ENCODE results near the gene MYO19.

The MYO19 gene

DNA sequence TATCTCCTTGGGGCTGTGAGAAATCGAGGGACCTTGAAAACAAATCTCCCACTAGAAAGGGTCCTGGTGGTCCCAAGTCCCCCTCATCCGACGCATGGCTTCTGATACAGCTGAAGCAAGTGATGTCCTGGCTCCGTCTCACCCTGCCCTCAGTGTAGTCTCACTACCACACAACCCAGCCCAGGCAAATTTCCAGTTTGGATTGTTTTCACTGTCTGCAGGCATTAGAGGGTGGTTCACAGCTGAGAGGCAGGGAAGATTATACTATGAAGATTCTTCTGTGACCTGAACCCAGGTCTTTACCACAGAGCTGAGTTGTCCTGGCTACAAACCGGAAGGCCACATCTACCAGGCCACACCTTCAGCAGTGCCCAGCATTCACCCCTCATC, 30.5 kb downstream of the MYO19 start:
- no peak for TF ChIP-seq EZH2phosphoT487 (IDR thresholded peaks at IDR 0.05; ENCODE audit: low read depth)
- TF ChIP-seq, protein P1, sequence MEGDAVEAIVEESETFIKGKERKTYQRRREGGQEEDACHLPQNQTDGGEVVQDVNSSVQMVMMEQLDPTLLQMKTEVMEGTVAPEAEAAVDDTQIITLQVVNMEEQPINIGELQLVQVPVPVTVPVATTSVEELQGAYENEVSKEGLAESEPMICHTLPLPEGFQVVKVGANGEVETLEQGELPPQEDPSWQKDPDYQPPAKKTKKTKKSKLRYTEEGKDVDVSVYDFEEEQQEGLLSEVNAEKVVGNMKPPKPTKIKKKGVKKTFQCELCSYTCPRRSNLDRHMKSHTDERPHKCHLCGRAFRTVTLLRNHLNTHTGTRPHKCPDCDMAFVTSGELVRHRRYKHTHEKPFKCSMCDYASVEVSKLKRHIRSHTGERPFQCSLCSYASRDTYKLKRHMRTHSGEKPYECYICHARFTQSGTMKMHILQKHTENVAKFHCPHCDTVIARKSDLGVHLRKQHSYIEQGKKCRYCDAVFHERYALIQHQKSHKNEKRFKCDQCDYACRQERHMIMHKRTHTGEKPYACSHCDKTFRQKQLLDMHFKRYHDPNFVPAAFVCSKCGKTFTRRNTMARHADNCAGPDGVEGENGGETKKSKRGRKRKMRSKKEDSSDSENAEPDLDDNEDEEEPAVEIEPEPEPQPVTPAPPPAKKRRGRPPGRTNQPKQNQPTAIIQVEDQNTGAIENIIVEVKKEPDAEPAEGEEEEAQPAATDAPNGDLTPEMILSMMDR (IDR thresholded peaks at IDR 0.05; ENCODE audit: low read depth, low read length): no peak
- H3K36me3 ChIP-seq (replicated peaks; ENCODE audit: low read depth, low read length): peaks cover 10% of the 10 kb centered on the region
- no peaks in the 10 kb centered on the region for H3K27me3 ChIP-seq (ENCODE audit: low read depth, low read length)
- H3K9me3 ChIP-seq (ENCODE audit: insufficient read depth, low read length): no peaks in the 10 kb centered on the region
- H3K9ac ChIP-seq (ENCODE audit: low read length): no peak overlapping the region
- no peaks in the 10 kb centered on the region for H3K79me2 ChIP-seq (ENCODE audit: low read length)
- H3K27ac ChIP-seq (ENCODE audit: low read length): no peak overlapping the region
- no peaks in the 10 kb centered on the region for H4K20me1 ChIP-seq (ENCODE audit: insufficient read depth, low read length)
- no peaks in the 10 kb centered on the region for H3K4me1 ChIP-seq (ENCODE audit: low read length)
- no peak overlapping the region for H2AFZ ChIP-seq (ENCODE audit: low read depth, low read length)
- H3K4me2 ChIP-seq (ENCODE audit: low read length): no peak overlapping the region
- no peak overlapping the region for H3K4me3 ChIP-seq (ENCODE audit: low read length)

DNA sequence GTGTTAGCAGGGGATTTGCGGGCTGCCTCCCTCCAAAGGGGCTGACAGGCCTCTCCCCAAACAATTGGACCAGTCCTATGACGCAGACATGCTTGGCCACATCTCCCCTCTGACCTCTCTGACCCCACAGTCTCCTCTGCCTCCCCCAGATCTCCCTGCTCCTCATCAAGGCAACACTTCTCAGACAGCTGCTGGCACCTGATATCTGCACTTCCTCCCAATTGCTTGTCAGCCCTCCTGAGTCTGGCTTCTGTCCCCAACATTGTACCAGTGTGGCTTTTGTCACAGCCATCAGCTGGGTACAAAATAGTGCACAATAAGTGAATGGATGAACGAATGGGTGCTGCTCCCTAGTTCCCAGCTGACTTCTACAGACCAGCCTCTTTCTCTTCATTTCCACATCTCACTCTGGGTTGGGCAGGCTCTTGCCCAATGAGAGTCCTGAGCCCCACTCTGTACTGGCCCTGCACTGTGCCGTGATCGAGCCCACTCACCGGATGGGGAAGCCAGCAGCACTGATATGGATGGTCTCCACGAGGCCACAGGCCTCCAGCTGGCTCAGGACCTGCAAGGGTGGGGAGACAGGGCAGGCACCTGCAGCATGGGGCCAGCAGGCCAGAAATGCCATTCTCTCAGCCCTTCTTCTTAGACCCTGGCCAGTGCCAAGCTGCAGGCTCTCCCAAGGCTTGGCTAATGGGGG, 31.1 kb downstream of the MYO19 start:
- no peak overlapping the region for H3K9ac ChIP-seq (ENCODE audit: low read length)
- H3K36me3 ChIP-seq (replicated peaks; ENCODE audit: low read depth, low read length): peaks cover 12% of the 10 kb centered on the region
- H3K4me1 ChIP-seq (ENCODE audit: low read length): no peaks in the 10 kb centered on the region
- H2AFZ ChIP-seq (ENCODE audit: low read depth, low read length): no peak overlapping the region
- H3K27ac ChIP-seq (ENCODE audit: low read length): no peak overlapping the region
- no peaks in the 10 kb centered on the region for H3K27me3 ChIP-seq (ENCODE audit: low read depth, low read length)
- no peaks in the 10 kb centered on the region for H3K79me2 ChIP-seq (ENCODE audit: low read length)
- no peaks in the 10 kb centered on the region for H4K20me1 ChIP-seq (ENCODE audit: insufficient read depth, low read length)
- no peak overlapping the region for H3K4me2 ChIP-seq (ENCODE audit: low read length)
- H3K4me3 ChIP-seq (ENCODE audit: low read length): no peak overlapping the region
- no peaks in the 10 kb centered on the region for H3K9me3 ChIP-seq (ENCODE audit: insufficient read depth, low read length)
- no peak for TF ChIP-seq EZH2phosphoT487 (IDR thresholded peaks at IDR 0.05; ENCODE audit: low read depth)
- TF ChIP-seq, protein P1 (IDR thresholded peaks at IDR 0.05; ENCODE audit: low read depth, low read length): no peak

DNA sequence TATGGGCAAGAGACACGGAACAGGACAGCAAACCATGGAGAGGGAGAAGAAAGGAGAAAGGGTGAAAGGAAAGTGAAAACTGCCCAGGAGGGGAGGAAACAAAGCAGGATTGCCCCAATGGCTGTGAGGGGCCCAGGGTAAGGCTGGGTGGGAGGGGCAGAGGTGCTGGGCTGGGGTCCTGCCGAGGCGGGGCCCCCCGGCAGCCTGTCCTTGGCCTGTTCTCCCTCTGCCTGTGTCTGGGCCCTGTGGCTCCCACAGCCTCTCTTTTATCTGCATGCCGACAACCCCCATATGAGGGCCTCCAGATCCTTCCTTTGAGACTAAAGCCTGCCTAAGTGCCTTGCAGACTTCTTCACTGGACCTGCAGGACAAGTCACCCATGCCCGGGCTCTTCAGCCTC, 32.7 kb downstream of the MYO19 start:
- TF ChIP-seq, protein P1 (IDR thresholded peaks at IDR 0.05; ENCODE audit: low read depth, low read length): no peak
- no peak for TF ChIP-seq EZH2phosphoT487 (IDR thresholded peaks at IDR 0.05; ENCODE audit: low read depth)
- H3K27ac ChIP-seq (ENCODE audit: low read length): no peak overlapping the region
- H3K4me3 ChIP-seq (ENCODE audit: low read length): no peak overlapping the region
- no peaks in the 10 kb centered on the region for H3K27me3 ChIP-seq (ENCODE audit: low read depth, low read length)
- H3K79me2 ChIP-seq (ENCODE audit: low read length): no peaks in the 10 kb centered on the region
- no peaks in the 10 kb centered on the region for H3K4me1 ChIP-seq (ENCODE audit: low read length)
- H2AFZ ChIP-seq (ENCODE audit: low read depth, low read length): no peak overlapping the region
- H3K4me2 ChIP-seq (ENCODE audit: low read length): no peak overlapping the region
- no peaks in the 10 kb centered on the region for H3K9me3 ChIP-seq (ENCODE audit: insufficient read depth, low read length)
- no peaks in the 10 kb centered on the region for H4K20me1 ChIP-seq (ENCODE audit: insufficient read depth, low read length)
- H3K36me3 ChIP-seq (replicated peaks; ENCODE audit: low read depth, low read length): peaks cover 22% of the 10 kb centered on the region
- no peak overlapping the region for H3K9ac ChIP-seq (ENCODE audit: low read length)

DNA sequence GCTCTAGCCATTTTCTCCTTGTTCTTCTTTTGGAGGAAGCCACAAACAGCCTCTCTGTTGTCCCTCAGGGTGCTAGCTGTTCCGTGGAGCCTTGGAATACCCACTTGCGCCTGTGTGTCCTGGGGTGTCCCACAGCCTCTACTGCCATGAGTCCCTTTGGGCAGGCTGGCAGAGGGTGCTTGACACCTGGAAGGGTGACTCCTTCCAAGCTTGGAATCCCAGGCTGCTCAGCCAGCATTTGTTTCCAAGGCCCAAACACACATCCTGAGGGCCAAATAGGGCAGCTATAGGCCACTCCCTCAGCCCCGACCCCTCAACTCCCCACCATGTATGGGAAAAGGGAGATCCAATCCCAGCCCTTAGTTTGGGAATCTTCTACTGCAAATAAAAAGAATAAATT, 33.3 kb downstream of the MYO19 start:
- no peak overlapping the region for H3K4me2 ChIP-seq (ENCODE audit: low read length)
- H3K27ac ChIP-seq (ENCODE audit: low read length): no peak overlapping the region
- H3K9ac ChIP-seq (ENCODE audit: low read length): no peak overlapping the region
- H3K9me3 ChIP-seq (ENCODE audit: insufficient read depth, low read length): no peaks in the 10 kb centered on the region
- no peak overlapping the region for H3K4me3 ChIP-seq (ENCODE audit: low read length)
- H3K4me1 ChIP-seq (ENCODE audit: low read length): no peaks in the 10 kb centered on the region
- no peak for TF ChIP-seq EZH2phosphoT487 (IDR thresholded peaks at IDR 0.05; ENCODE audit: low read depth)
- TF ChIP-seq, protein P1 (IDR thresholded peaks at IDR 0.05; ENCODE audit: low read depth, low read length): no peak
- no peaks in the 10 kb centered on the region for H4K20me1 ChIP-seq (ENCODE audit: insufficient read depth, low read length)
- H3K79me2 ChIP-seq (ENCODE audit: low read length): no peaks in the 10 kb centered on the region
- H2AFZ ChIP-seq (ENCODE audit: low read depth, low read length): no peak overlapping the region
- H3K27me3 ChIP-seq (ENCODE audit: low read depth, low read length): no peaks in the 10 kb centered on the region
- peaks cover 26% of the 10 kb centered on the region for H3K36me3 ChIP-seq (replicated peaks; ENCODE audit: low read depth, low read length)

Data from OCI-LY3 (cell line).